ENCODE results near the gene C19orf85.

DNA sequence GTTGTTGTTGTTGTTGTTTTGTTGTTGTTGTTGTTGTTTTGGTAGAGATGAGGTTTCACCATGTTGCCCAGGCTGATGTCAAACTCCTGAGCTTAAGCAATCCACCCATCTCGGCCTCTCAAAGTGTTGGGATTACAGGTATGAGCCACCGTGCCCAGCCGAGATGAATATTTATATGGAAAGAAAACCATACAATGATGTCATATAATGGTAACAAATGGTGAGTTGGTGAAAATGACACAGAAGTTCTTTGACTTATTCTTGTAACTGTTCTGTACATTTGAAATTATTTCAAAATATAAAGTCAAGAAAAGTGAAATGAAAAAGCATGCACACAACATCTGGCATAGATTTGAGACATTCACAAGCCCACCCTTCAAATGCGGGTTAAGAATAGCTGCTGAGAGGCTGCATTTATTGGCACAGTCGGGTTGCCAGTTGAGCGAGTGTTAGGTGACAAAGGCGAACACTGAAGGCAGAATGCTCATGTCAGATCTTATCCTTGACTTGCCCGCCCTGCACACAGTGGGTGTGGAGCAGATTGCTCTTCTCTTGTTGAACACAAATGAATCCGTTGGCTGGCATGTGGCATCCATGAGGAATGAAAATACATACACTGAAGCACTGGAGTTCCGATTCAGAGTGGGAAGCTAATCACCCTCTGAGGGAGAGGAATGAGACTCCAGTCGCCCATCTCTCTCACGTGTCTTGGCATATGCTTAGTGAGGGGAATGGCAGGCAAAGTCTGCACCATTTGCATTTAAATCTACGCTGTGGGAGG, 41.1 kb downstream of the C19orf85 start:
- TF ChIP-seq EZH2phosphoT487 (IDR thresholded peaks at IDR 0.05; ENCODE audit: low read depth): no peak
- TF ChIP-seq CTCF (IDR thresholded peaks at IDR 0.05; ENCODE audit: low read depth, low read length): no peak
